Measurements from ENCODE around the gene LRRC71.

DNA sequence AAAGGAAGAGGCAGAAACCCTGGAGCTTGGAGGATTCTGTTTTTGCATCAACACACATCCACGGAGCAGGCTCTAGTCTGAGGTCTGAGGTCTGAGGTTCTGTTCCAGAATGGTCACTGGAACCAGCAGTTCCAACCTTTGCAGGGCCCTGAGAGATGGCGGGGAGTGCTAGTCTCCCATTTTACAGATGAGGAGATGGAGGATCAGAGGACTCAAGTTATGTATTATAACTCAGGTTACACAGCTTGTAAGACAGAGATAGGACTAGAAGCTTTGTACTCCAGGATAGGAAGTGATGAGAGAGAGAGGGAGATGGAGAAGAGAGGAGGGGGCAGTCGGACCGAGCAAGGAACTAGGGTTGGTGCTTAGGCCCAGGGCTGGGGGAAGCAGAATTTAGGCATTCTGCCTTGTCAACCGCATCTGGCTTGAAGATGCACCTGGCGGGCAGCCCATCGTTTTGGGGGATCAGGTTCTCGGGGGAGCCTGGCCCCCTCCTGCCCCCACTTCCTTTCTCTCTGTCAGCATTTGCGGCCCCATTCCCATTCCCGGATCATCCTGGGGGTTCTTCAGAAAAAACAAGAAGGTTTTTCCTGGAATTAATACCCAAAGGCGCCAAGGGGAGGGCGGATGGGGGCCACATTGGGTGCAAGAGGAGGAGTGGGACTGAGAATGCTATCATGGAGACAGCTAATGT, 21.3 kb upstream of the LRRC71 start:
- TF ChIP-seq, protein P1, sequence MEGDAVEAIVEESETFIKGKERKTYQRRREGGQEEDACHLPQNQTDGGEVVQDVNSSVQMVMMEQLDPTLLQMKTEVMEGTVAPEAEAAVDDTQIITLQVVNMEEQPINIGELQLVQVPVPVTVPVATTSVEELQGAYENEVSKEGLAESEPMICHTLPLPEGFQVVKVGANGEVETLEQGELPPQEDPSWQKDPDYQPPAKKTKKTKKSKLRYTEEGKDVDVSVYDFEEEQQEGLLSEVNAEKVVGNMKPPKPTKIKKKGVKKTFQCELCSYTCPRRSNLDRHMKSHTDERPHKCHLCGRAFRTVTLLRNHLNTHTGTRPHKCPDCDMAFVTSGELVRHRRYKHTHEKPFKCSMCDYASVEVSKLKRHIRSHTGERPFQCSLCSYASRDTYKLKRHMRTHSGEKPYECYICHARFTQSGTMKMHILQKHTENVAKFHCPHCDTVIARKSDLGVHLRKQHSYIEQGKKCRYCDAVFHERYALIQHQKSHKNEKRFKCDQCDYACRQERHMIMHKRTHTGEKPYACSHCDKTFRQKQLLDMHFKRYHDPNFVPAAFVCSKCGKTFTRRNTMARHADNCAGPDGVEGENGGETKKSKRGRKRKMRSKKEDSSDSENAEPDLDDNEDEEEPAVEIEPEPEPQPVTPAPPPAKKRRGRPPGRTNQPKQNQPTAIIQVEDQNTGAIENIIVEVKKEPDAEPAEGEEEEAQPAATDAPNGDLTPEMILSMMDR (tag by site-specific recombination; IDR thresholded peaks at IDR 0.05), result no peak
- TF ChIP-seq, protein P2, sequence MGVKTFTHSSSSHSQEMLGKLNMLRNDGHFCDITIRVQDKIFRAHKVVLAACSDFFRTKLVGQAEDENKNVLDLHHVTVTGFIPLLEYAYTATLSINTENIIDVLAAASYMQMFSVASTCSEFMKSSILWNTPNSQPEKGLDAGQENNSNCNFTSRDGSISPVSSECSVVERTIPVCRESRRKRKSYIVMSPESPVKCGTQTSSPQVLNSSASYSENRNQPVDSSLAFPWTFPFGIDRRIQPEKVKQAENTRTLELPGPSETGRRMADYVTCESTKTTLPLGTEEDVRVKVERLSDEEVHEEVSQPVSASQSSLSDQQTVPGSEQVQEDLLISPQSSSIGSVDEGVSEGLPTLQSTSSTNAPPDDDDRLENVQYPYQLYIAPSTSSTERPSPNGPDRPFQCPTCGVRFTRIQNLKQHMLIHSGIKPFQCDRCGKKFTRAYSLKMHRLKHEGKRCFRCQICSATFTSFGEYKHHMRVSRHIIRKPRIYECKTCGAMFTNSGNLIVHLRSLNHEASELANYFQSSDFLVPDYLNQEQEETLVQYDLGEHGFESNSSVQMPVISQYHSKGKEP (tag by site-specific recombination; IDR thresholded peaks at IDR 0.05), result no peak
- TF ChIP-seq ZNF24 (tag by site-specific recombination; IDR thresholded peaks at IDR 0.05) (no peak), YY2 (tag by site-specific recombination; IDR thresholded peaks at IDR 0.05) (no peak), ZNF792 (tag by site-specific recombination; IDR thresholded peaks at IDR 0.05) (no peak)
- TF ChIP-seq, protein P3, sequence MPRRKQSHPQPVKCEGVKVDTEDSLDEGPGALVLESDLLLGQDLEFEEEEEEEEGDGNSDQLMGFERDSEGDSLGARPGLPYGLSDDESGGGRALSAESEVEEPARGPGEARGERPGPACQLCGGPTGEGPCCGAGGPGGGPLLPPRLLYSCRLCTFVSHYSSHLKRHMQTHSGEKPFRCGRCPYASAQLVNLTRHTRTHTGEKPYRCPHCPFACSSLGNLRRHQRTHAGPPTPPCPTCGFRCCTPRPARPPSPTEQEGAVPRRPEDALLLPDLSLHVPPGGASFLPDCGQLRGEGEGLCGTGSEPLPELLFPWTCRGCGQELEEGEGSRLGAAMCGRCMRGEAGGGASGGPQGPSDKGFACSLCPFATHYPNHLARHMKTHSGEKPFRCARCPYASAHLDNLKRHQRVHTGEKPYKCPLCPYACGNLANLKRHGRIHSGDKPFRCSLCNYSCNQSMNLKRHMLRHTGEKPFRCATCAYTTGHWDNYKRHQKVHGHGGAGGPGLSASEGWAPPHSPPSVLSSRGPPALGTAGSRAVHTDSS (tag by site-specific recombination; IDR thresholded peaks at IDR 0.05), result no peak
